ENCODE data around the gene METTL14.

METTL14 gene

GRCh38 chr4:118762730-118763477 is 77.7 kb downstream of the METTL14 start:
- TF ChIP-seq, protein P1, sequence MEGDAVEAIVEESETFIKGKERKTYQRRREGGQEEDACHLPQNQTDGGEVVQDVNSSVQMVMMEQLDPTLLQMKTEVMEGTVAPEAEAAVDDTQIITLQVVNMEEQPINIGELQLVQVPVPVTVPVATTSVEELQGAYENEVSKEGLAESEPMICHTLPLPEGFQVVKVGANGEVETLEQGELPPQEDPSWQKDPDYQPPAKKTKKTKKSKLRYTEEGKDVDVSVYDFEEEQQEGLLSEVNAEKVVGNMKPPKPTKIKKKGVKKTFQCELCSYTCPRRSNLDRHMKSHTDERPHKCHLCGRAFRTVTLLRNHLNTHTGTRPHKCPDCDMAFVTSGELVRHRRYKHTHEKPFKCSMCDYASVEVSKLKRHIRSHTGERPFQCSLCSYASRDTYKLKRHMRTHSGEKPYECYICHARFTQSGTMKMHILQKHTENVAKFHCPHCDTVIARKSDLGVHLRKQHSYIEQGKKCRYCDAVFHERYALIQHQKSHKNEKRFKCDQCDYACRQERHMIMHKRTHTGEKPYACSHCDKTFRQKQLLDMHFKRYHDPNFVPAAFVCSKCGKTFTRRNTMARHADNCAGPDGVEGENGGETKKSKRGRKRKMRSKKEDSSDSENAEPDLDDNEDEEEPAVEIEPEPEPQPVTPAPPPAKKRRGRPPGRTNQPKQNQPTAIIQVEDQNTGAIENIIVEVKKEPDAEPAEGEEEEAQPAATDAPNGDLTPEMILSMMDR (IDR thresholded peaks at IDR 0.05; ENCODE audit: control insufficient read depth, extremely low read depth, insufficient read depth), result no peak
- no peak overlapping the region for H3K4me3 ChIP-seq (ENCODE audit: low read depth, low read length)
- DNase-seq (ENCODE audit: low read depth), result no peak
